ENCODE measurements around the gene TRERF1. TPM values are rescaled to one million over a fixed set of nuclear protein-coding genes. Genes with fewer than 3 reads are reported as not detected.

The TRERF1 gene
- total and polyA plus RNA-seq, 2 of the 4 experiments (the other 2 are of a cell fraction), result 6.3 to 9.9 TPM

DNA sequence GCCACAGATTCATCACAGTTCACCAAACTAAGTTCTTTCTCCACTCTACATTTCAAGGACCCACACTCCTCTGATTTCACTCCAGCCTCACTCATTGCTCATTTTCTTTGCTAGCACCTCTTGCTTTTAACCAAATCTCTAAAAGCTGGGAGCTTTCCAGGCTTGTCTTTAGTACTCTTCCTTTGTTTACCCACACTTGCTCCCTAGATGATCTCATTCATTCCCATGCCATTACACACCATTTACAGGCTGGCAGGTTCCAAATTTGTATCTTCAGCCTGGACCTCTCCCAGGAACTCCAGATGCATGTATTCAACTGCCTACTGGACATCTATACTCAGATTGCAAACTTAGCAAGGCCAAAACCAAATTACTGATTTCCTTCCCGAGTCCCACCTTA, 251.7 kb downstream of the TRERF1 start (continued):
- TF ChIP-seq USF2 (IDR thresholded peaks at IDR 0.05; ENCODE audit: low read depth, low read length), result no peak

DNA sequence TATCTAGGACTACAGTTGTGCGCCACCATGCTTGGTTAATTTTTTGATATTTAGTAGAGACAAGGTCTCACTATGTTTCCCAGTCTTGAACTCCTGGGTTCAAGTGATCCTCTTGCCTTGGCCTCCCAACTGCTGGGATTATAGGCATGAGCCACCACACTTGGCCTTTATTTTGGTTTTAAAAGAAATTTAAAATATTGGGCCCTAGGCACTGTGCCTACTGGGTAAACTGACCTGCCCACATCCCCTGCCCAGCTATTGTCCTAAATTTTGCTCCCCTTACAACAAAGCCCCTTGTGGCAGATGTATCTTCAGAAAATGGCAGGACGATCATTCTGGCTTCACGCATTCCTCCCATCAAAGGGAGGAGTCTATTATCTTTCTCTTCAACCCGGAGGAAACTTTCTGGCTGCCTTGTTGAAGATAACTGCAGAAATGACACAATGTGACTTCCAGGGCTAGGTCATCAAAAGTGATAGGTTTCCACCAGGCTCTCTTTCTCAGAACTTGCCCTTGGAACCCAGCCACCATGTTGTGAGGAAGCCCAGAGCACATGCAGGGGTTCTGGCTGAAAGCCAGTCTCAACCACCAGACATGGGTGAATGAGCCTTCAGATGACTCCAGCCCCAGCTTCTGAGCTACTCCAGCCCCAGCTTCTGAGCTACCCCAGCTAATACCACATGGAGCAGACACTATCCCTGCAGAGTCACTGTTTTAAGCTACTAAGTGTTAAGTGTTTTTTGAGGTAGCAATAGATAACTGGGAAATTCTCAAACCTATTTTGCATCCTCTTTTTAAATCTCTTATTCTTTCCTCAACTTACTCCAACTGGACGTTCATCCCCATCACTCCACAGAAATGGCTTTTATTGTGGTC, 252.4 kb downstream of the TRERF1 start:
- H3K79me1 ChIP-seq (ENCODE audit: low read depth in 1 of 2, low read length in 2 of 2), result peaks cover 0 to 21% of the 10 kb centered on the region in 2 experiments; a peak in 2 of 4 replicates
- H3K23ac ChIP-seq (ENCODE audit: low read depth, low read length), result peak overlapping the region; percentile 25; the same call in 1 of the 2 replicates
- ChIA-PET POLR2A (ENCODE audit: unreplicated experiment) (interaction anchor here (0.5 to 0.6 kb wide), 2 partner anchors 14 to 32 kb away, joined by 3 read pairs; no protein-coding TSS in a partner anchor), CTCF (interaction anchor here (0.6 to 1.2 kb wide), 3 partner anchors 15 to 22 kb away, joined by 3 to 6 read pairs (median 3); no protein-coding TSS in a partner anchor)
- H3K4me3 ChIP-seq (ENCODE audit: insufficient read depth, low read depth, low read length), result no peak overlapping the region
- H3K4me1 ChIP-seq (ENCODE audit: control insufficient read depth, insufficient read depth, low read length), result peaks cover 27% of the 10 kb centered on the region
- peak overlapping the region; percentile 67 for H4K91ac ChIP-seq (ENCODE audit: insufficient read depth, low read depth, low read length)
- peak overlapping the region; percentile 78 for H3K4ac ChIP-seq (ENCODE audit: low read depth, low read length)
- H2BK120ac ChIP-seq (ENCODE audit: low read depth, low read length), result peak overlapping the region; percentile 83
- H4K20me1 ChIP-seq (ENCODE audit: insufficient read depth, low read length), result no peaks in the 10 kb centered on the region; the same call in 1 of the 2 replicates
- H2AK9ac ChIP-seq (replicated peaks; ENCODE audit: low read depth, low read length, poor library complexity), result no peak overlapping the region
- DNase-seq (peak; percentile 68), ATAC-seq (ENCODE audit: low read depth) (peak; percentile 2; the same call in 1 of the 2 replicates)
- in situ Hi-C loops (cut with MboI; ENCODE audit: low sequenced_read_pairs), result no loop called here
- peak overlapping the region; percentile 7 to 32; a peak in 2 of 4 replicates for H4K8ac ChIP-seq (ENCODE audit: low read depth in 2 of 2, low read length in 2 of 2)
- H3K27ac ChIP-seq (ENCODE audit: insufficient read depth, low read length), result peak overlapping the region; percentile 90
- H4K5ac ChIP-seq (ENCODE audit: low read depth, low read length), result peak overlapping the region; percentile 83
- no peaks in the 10 kb centered on the region for H3K9me3 ChIP-seq (ENCODE audit: control insufficient read depth, insufficient read depth, low read length)
- peak overlapping the region; percentile 41 for H3K14ac ChIP-seq (replicated peaks; ENCODE audit: low read depth, low read length)
- H3K36me3 ChIP-seq (ENCODE audit: control insufficient read depth, insufficient read depth, low read length), result no peaks in the 10 kb centered on the region
- dilution Hi-C loops (cut with HindIII; ENCODE audit: low sequenced_read_pairs, unreplicated experiment), result no loop called here
- H2BK5ac ChIP-seq (ENCODE audit: low read depth, low read length, poor library complexity, severe bottlenecking), result peak overlapping the region; percentile 70
- no peak overlapping the region; the same call in 1 of the 2 replicates for H3K9ac ChIP-seq (ENCODE audit: low read depth, low read length)
- intact Hi-C loops (cut with micrococcal nuclease), result no loop called here
- 0% methylated on average over 1 of the region's 5 CpGs; no CpG with 5 or more reads in 1 of the 2 experiments for WGBS, 2 experiments (ENCODE audit: extremely low coverage in 2 of 2, insufficient read length in 1 of 2)
- peak overlapping the region; percentile 17 for H3K4me2 ChIP-seq (ENCODE audit: low read depth, low read length)
- H2AK5ac ChIP-seq (ENCODE audit: low read depth, low read length), result peak overlapping the region; percentile 66
- no TSS peak for BruUV-seq (replicated peaks)
- H3K56ac ChIP-seq (ENCODE audit: extremely low read depth, insufficient read depth, low read length), result 0 out of 2 replicates have a peak overlapping the region, but pooled peaks have one; percentile 31
- peak overlapping the region; percentile 42 for H2BK20ac ChIP-seq (ENCODE audit: low read depth, low read length)
- H2BK15ac ChIP-seq (ENCODE audit: low read depth, low read length), result peak overlapping the region; percentile 86; the same call in 2 of the 3 replicates
- TF ChIP-seq RFX5 (IDR thresholded peaks at IDR 0.05; ENCODE audit: low read depth, low read length), result no peak
- no peaks in the 10 kb centered on the region for H3K27me3 ChIP-seq (ENCODE audit: control insufficient read depth, insufficient read depth, low read length)
- peaks cover 25% of the 10 kb centered on the region for H3K9me1 ChIP-seq (ENCODE audit: insufficient read depth, low read length)
- H3K18ac ChIP-seq (ENCODE audit: low read depth, low read length), result peak overlapping the region; percentile 91
- no peak overlapping the region for H2AFZ ChIP-seq (replicated peaks; ENCODE audit: low read length, poor library complexity)

Measured in IMR-90 (cell line).